GM19238 (cell line): ENCODE results near the gene PELI3.
A peak's percentile ranks its signal among the peaks of the same experiment; 100 is the strongest.

ENCODE experiments used
- DNase-seq: peaks from one replicate; pipeline ENCODE4 v3.0.0; 2011; ENCODE audit warnings: low spot score; ENCODE audit not compliant: insufficient read length

PELI3 gene

GRCh38 chr11:66505276-66505816 is 38.6 kb downstream of the PELI3 start:
- DNase-seq = no peak

- DNase-seq = no peak
These were observed 42.4 kb downstream of the PELI3 start for GRCh38 chr11:66509131-66509561.

GRCh38 chr11:66510271-66510989 is 43.7 kb downstream of the PELI3 start, which contains the start of gene BBS1:
Gene BBS1 (plus strand): TSS chr11:66510635. CDS start chr11:66510660, 25 bp downstream.
- DNase-seq = peak; percentile 91

- DNase-seq = no peak
These were observed 44.3 kb downstream of the PELI3 start for GRCh38 chr11:66510990-66511339.

- DNase-seq = no peak
These were observed 56.9 kb downstream of the PELI3 start for GRCh38 chr11:66523611-66524010.

GRCh38 chr11:66524304-66525040 is 57.8 kb downstream of the PELI3 start:
- no peak for DNase-seq
